Muscle layer of colon (tissue), 2 donors: Measurements from ENCODE around the gene APCDD1L.

ENCODE experiments used
- H3K27ac ChIP-seq: one replicate; pipeline ENCODE4 v1.7.0; 2013; ENCODE audit warnings: low read depth, mild to moderate bottlenecking, low read length, moderate library complexity
- H3K27me3 ChIP-seq, 2 donors: one replicate each; pipeline ENCODE4 v1.7.0; 2013; ENCODE audit warnings: low read length in 2 of 2, mild to moderate bottlenecking in 2 of 2; ENCODE audit not compliant: insufficient read depth in 2 of 2, control insufficient read depth in 1 of 2
- H3K36me3 ChIP-seq: one replicate; pipeline ENCODE4 v1.7.0; 2013; ENCODE audit warnings: mild to moderate bottlenecking, low read length; ENCODE audit not compliant: insufficient read depth
- H3K4me1 ChIP-seq: one replicate; pipeline ENCODE4 v1.7.0; 2013; ENCODE audit warnings: mild to moderate bottlenecking, low read length; ENCODE audit not compliant: insufficient read depth
- H3K4me3 ChIP-seq, 2 donors: one replicate each; pipeline ENCODE4 v1.7.0; 2013; ENCODE audit warnings: low read length in 2 of 2, low read depth in 1 of 2, mild to moderate bottlenecking in 1 of 2, moderate library complexity in 1 of 2
- H3K9ac ChIP-seq: one replicate; pipeline ENCODE4 v1.7.0; 2013; ENCODE audit warnings: low read length
- H3K9me3 ChIP-seq: one replicate; pipeline ENCODE4 v1.7.0; 2013; ENCODE audit warnings: mild to moderate bottlenecking, low read length
- donor health status: abdominal sarcoma.
- donor health status: Adenocarcinoma of cecum.

The APCDD1L gene

DNA sequence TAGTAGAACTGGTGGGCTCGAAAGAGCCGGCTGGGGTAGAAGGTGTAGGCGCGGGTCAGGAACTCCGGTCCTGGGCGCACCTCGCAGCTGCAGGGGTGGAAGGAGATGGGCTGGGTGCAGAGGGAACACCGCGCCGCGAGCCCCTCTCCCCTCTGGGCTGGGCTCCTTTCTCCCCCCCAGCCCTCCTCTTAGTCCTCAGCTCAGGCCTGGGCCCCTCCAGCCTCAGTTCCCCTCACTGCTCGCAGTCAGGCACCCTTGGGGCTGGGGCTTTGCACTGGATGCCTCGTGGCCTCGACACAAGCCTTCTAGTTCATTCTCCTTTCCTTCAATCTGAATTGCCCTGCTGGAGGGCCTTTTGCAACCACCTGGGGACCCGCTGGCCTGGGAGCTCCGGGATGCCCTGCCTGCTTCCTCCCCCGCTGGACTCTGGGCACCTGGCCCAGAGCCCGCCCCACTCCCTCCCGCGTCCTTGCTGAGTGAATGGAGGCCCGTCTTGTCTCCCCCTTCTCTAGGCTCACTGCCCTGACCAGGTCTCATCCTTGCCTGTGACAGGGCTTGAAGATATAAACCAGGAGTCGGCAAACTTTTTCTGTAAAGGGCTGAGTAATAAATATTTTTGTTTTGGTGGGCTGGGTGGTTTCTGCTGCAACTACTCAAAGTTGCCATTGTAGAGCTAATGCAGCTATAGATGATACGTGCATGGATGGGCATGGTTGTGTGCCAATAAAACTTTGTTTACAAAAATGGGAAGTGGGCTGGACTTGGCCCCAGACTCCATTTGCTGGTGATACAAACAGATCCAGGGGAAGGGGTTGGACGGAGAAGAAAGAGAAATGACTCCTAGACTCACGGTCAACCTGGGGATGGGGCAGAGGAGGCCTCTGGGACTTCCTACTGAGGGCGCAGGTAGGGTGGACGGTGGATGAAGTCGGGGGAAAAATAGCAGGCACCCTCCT lies 47.3 kb downstream of the APCDD1L start:
- H3K4me1 ChIP-seq: peaks cover 53% of the 10 kb centered on the region
- peak overlapping the region; percentile 7 for H3K27ac ChIP-seq
- no peaks in the 10 kb centered on the region for H3K27me3 ChIP-seq
- H3K4me3 ChIP-seq: no peak overlapping the region
- no peak overlapping the region for H3K9ac ChIP-seq
- no peaks in the 10 kb centered on the region for H3K36me3 ChIP-seq
- no peaks in the 10 kb centered on the region for H3K9me3 ChIP-seq

DNA sequence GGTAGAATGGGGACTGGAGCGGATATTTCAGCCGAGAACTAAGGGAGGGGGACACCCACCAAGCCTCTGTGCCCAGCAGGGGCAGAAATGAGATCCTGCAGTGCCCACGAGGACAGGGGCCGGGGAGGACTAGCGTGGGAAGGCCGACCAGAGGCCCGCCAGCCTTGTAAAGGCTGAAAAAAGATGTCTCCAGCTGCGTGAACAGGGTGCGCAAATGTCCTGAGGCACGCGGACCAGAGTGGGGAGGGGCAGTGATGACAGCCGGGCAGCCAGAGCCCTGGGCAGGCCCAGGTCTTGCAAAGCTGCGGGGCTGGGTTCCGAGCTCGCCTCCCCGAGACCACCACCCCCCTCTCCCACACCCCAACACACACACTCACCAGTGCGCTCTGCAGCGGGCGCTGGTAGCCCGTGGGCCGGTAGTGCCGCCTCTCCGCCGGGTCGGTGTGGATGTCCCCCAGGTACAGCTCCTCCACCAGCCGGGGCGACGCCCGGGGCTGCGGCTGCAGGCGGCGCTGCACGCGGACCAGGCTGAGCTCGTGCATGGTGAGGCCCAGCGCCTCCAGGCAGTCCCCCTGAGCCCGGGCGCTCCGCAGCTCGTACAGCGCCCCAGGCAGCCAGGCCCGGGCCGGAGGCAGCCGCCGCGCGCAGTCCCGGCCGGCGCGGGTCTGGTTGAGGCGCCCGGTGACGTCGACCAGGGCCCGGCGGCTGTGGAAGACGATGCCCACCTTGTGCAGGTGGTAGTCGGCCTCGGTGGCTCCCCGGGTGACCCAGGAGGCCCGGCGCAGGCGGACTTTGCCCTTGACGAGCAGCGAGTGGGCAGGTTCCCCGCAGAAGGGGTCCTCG lies 48.2 kb downstream of the APCDD1L start:
- Histone ChIP-seq H3K9ac (no peak overlapping the region), H3K27me3 (no peaks in the 10 kb centered on the region), H3K9me3 (no peaks in the 10 kb centered on the region), H3K4me1 (peaks cover 44% of the 10 kb centered on the region), H3K27ac (no peak overlapping the region), H3K36me3 (no peaks in the 10 kb centered on the region), H3K4me3 (no peak overlapping the region)

DNA sequence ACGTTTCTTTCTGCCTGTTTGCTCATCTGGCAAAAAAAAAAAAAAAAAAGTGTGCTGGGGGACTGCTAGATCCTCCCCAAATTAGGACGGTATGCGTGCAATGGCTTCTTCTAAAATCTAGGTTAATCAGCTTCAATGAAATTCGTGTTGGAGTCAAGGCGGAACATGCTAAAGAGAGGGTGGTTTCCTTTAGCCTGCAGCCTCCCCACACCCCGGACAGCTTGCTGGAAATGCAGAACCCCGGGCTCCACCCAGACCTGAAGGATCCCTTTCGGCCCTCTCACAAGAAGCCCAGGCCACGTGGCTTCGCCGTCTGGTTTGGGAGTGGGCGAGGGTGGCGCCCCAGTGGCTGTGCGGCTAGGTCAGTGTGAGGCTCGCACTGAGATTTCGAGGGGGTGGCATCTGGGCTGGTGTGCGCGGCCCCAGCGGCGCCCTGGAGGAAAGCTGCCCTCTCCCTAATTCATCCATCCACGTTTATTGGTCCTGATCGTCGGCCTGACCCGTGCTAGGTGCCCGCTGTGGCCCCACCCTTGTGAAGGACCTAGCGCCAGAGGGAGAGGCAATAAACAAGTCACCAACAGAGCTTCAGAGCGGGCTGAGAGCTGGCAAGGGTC lies 49.0 kb downstream of the APCDD1L start:
- no peak overlapping the region for H3K27ac ChIP-seq
- H3K9me3 ChIP-seq: no peaks in the 10 kb centered on the region
- H3K4me1 ChIP-seq: peaks cover 37% of the 10 kb centered on the region
- no peaks in the 10 kb centered on the region for H3K27me3 ChIP-seq
- H3K36me3 ChIP-seq: no peaks in the 10 kb centered on the region
- H3K9ac ChIP-seq: no peak overlapping the region
- no peak overlapping the region for H3K4me3 ChIP-seq

- Histone ChIP-seq H3K9me3 (no peaks in the 10 kb centered on the region), H3K4me1 (peaks cover 24% of the 10 kb centered on the region)
Measured at GRCh38 chr20:58464838-58465237, 50.4 kb downstream of the APCDD1L start.

DNA sequence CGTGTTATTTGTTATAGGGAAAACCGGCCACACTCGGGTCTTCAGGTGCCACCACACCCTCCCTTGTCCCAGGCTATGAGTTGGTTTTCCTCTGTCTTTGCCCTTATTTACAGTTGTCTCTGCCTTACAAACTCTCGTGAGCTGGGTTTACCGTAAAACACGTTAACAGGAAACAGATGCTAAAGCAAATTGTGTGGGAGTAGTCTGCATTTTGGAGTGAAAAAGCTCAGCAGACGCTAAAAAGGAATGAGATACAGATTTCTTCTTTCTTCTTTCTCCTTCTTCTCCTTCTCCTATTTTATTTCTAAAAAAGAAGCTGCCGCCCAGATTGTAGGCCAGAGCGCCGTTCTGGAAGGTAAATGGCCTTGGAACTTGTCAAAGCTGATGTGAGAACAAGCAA lies 51.9 kb downstream of the APCDD1L start:
- no peaks in the 10 kb centered on the region for H3K9me3 ChIP-seq

More at GRCh38 chr20:58464838-58465237, 50.4 kb downstream of the APCDD1L start:
- H3K27me3 ChIP-seq: no peaks in the 10 kb centered on the region
- no peak overlapping the region for H3K27ac ChIP-seq
- no peak overlapping the region for H3K4me3 ChIP-seq
- no peak overlapping the region for H3K9ac ChIP-seq
- H3K36me3 ChIP-seq: no peaks in the 10 kb centered on the region

GRCh38 chr20:58461899-58462298 lies 53.3 kb downstream of the APCDD1L start:
- Histone ChIP-seq H3K9me3 (no peaks in the 10 kb centered on the region), H3K27me3 (no peaks in the 10 kb centered on the region), H3K4me3 (no peak overlapping the region), H3K4me1 (no peaks in the 10 kb centered on the region), H3K27ac (no peak overlapping the region), H3K9ac (no peak overlapping the region), H3K36me3 (no peaks in the 10 kb centered on the region)

More for the DNA sequence above, 51.9 kb downstream of the APCDD1L start:
- Histone ChIP-seq H3K4me3 (no peak overlapping the region), H3K4me1 (peaks cover 8% of the 10 kb centered on the region), H3K36me3 (no peaks in the 10 kb centered on the region), H3K27ac (no peak overlapping the region), H3K27me3 (no peaks in the 10 kb centered on the region), H3K9ac (no peak overlapping the region)

- no peak overlapping the region for H3K9ac ChIP-seq
- H3K36me3 ChIP-seq: no peaks in the 10 kb centered on the region
- no peak overlapping the region for H3K27ac ChIP-seq
- H3K4me1 ChIP-seq: no peaks in the 10 kb centered on the region
- H3K4me3 ChIP-seq: no peak overlapping the region
- H3K9me3 ChIP-seq: no peaks in the 10 kb centered on the region
- H3K27me3 ChIP-seq: no peaks in the 10 kb centered on the region
Measured at GRCh38 chr20:58461104-58461503, 54.1 kb downstream of the APCDD1L start.

- Histone ChIP-seq H3K9ac (no peak overlapping the region), H3K27me3 (no peaks in the 10 kb centered on the region), H3K36me3 (no peaks in the 10 kb centered on the region), H3K4me1 (no peaks in the 10 kb centered on the region), H3K9me3 (no peaks in the 10 kb centered on the region), H3K4me3 (no peak overlapping the region), H3K27ac (no peak overlapping the region)
Measured at GRCh38 chr20:58459058-58459750, 56.0 kb downstream of the APCDD1L start.

DNA sequence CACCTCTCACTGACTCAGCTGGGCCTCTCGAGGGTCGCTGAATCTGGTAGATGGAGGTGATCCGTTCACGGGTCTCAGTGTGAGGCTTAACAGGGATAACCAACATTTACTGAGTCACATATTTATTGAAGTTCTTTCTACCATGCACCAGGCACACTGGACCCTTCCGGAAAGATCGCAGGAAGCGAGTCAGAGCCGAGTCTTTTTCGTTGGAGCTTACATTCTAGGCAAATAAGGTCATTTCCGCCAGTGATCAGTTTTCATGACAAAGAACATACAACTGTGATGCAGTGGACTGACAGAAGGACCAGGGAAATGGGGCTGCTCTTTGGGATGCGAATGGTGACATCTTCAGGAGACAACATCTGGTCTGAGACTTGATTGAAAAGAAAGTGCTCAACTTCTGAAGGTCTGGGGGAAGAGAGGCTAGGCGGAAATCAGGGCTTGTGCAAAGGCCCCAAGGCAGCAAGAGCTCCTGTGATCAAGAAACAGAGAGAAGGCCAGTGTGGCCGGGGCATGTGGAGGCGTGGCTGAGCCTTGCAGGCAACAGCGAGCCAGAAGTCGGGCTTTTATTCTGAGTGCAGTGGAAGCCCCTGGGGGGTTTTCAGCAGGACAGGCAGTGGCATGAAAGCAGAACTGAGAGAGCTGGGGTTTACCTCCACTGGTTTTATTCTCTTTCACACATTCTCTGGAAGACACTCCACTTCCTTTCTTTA lies 56.7 kb downstream of the APCDD1L start:
- no peak overlapping the region for H3K27ac ChIP-seq
- H3K9me3 ChIP-seq: no peaks in the 10 kb centered on the region
- no peaks in the 10 kb centered on the region for H3K36me3 ChIP-seq
- no peak overlapping the region for H3K4me3 ChIP-seq
- H3K27me3 ChIP-seq: no peaks in the 10 kb centered on the region
- no peak overlapping the region for H3K9ac ChIP-seq
- no peaks in the 10 kb centered on the region for H3K4me1 ChIP-seq

GRCh38 chr20:58457083-58457695 lies 58.0 kb downstream of the APCDD1L start:
- Histone ChIP-seq H3K4me1 (no peaks in the 10 kb centered on the region), H3K27me3 (no peaks in the 10 kb centered on the region), H3K9me3 (no peaks in the 10 kb centered on the region), H3K27ac (no peak overlapping the region), H3K9ac (no peak overlapping the region), H3K4me3 (no peak overlapping the region), H3K36me3 (no peaks in the 10 kb centered on the region)
